ENCODE measurements around the gene SERGEF.

Gene SERGEF

DNA sequence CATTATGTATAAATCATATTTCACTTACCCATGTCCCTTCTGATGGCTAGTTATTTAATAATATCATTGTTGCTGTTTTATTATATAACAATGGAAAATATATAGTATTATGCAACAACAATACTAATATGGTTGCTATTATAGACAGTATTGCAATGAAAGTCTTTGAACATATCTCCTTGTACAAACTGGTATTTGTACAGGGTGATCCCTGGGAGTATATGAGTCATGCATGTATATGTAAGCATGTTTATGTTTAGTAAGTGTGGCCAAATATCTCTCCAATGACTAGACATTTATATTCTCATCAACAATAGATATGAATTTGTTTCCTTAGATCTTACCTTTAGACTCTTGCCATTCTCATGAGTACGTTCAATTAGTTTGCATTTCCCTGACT is 222.4 kb downstream of the SERGEF start:
- H3K27ac ChIP-seq (ENCODE audit: low read depth, low read length), result no peak overlapping the region
- H4K20me1 ChIP-seq (ENCODE audit: control insufficient read depth, insufficient read depth, low read depth, low read length), result no peaks in the 10 kb centered on the region
- H3F3A ChIP-seq (ENCODE audit: control insufficient read depth, insufficient read depth), result no peaks in the 10 kb centered on the region
- H3K36me3 ChIP-seq (ENCODE audit: control insufficient read depth, low read length), result no peaks in the 10 kb centered on the region
- no peaks in the 10 kb centered on the region for H3K79me2 ChIP-seq (ENCODE audit: control insufficient read depth, low read length)
- no peak for TF ChIP-seq CTCF (IDR thresholded peaks at IDR 0.05; ENCODE audit: low read depth, low read length, poor library complexity, severe bottlenecking)
- TF ChIP-seq EZH2phosphoT487 (IDR thresholded peaks at IDR 0.05; ENCODE audit: borderline replicate concordance, low read length), result no peak
- no peaks in the 10 kb centered on the region for H3K9me3 ChIP-seq (ENCODE audit: control insufficient read depth, insufficient read depth, low read length)
- H3K4me2 ChIP-seq (ENCODE audit: low read length), result no peak overlapping the region
- H3K9me2 ChIP-seq (replicated peaks; ENCODE audit: control insufficient read depth, low read length), result no peaks in the 10 kb centered on the region
- no peaks in the 10 kb centered on the region for H3K27me3 ChIP-seq (ENCODE audit: control insufficient read depth, low read length)
- no peak overlapping the region for H3K4me3 ChIP-seq (ENCODE audit: low read length)
- no peaks in the 10 kb centered on the region for H3K4me1 ChIP-seq (ENCODE audit: control insufficient read depth, low read length)

- no peaks in the 10 kb centered on the region for H3K36me3 ChIP-seq (ENCODE audit: control insufficient read depth, low read length)
- no peaks in the 10 kb centered on the region for H3F3A ChIP-seq (ENCODE audit: control insufficient read depth, insufficient read depth)
- H3K27me3 ChIP-seq (ENCODE audit: control insufficient read depth, low read length), result no peaks in the 10 kb centered on the region
- no peaks in the 10 kb centered on the region for H3K79me2 ChIP-seq (ENCODE audit: control insufficient read depth, low read length)
- H3K4me1 ChIP-seq (ENCODE audit: control insufficient read depth, low read length), result no peaks in the 10 kb centered on the region
- H3K4me2 ChIP-seq (ENCODE audit: low read length), result no peak overlapping the region
- no peak overlapping the region for H3K27ac ChIP-seq (ENCODE audit: low read depth, low read length)
- no peaks in the 10 kb centered on the region for H3K9me3 ChIP-seq (ENCODE audit: control insufficient read depth, insufficient read depth, low read length)
- H3K4me3 ChIP-seq (ENCODE audit: low read length), result no peak overlapping the region
- no peaks in the 10 kb centered on the region for H3K9me2 ChIP-seq (replicated peaks; ENCODE audit: control insufficient read depth, low read length)
- TF ChIP-seq CTCF (IDR thresholded peaks at IDR 0.05; ENCODE audit: low read depth, low read length, poor library complexity, severe bottlenecking), result no peak
- TF ChIP-seq EZH2phosphoT487 (IDR thresholded peaks at IDR 0.05; ENCODE audit: borderline replicate concordance, low read length), result no peak
- H4K20me1 ChIP-seq (ENCODE audit: control insufficient read depth, insufficient read depth, low read depth, low read length), result no peaks in the 10 kb centered on the region
These were observed 224.8 kb downstream of the SERGEF start for GRCh38 chr11:17788084-17788483.

DNA sequence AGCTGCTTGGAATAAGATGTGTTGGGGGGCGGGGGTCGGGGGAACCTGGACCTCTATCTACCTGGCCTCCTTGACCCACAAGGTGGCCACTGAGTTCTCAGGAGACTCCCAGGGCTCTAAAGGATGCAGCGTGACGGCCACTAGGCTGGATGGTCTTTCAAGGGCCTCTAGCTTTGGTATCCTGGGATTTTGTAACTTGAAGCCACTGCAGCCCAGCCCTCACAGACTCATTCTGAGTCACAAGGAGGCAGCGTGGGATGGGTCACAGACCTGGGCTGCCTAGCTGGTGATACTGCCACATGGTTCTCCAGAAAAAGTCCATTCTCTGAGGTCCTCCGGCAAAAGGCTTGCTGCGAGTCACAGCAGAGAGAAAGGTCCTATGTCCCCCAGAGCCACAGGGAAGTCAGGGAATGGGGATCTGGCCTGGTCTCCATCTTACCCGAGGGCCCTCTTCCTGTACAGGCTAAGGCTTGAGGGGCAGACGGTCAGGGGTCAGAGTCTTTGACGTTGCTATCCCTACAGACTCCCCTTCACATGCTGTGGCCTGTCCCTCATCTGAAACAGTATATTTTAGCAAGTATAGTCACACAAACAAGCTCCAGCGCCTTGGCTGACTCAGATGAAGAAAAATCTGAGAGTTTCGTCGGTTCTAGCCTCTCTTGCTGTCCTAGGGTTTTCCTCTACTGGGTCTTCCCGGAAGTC is 225.9 kb downstream of the SERGEF start:
- Histone ChIP-seq H3F3A (ENCODE audit: control insufficient read depth, insufficient read depth) (no peaks in the 10 kb centered on the region), H3K9me3 (ENCODE audit: control insufficient read depth, insufficient read depth, low read length) (no peaks in the 10 kb centered on the region), H4K20me1 (ENCODE audit: control insufficient read depth, insufficient read depth, low read depth, low read length) (no peaks in the 10 kb centered on the region), H3K79me2 (ENCODE audit: control insufficient read depth, low read length) (no peaks in the 10 kb centered on the region), H3K27ac (ENCODE audit: low read depth, low read length) (no peak overlapping the region), H3K4me3 (ENCODE audit: low read length) (no peak overlapping the region), H3K27me3 (ENCODE audit: control insufficient read depth, low read length) (no peaks in the 10 kb centered on the region), H3K4me1 (ENCODE audit: control insufficient read depth, low read length) (no peaks in the 10 kb centered on the region), H3K36me3 (ENCODE audit: control insufficient read depth, low read length) (no peaks in the 10 kb centered on the region), H3K4me2 (ENCODE audit: low read length) (no peak overlapping the region), H3K9me2 (replicated peaks; ENCODE audit: control insufficient read depth, low read length) (no peaks in the 10 kb centered on the region)
- no peak for TF ChIP-seq EZH2phosphoT487 (IDR thresholded peaks at IDR 0.05; ENCODE audit: borderline replicate concordance, low read length)
- no peak for TF ChIP-seq CTCF (IDR thresholded peaks at IDR 0.05; ENCODE audit: low read depth, low read length, poor library complexity, severe bottlenecking)
